NCI-H146 treated with DMSO at 0.1 percent for 48 hours (cell line): ENCODE data around the gene MTUS2.
"Not testable (repeated sequence)": the region's sequence is repeated elsewhere in the genome, so short reads cannot be mapped to it uniquely, and the experiment has no call there.

Experiments
- DNase-seq: peaks from one replicate; lab custom pipeline; 2025; ENCODE audit not compliant: unreplicated experiment; lab: John Stamatoyannopoulos, UW

Gene MTUS2

GRCh38 chr13:29156136-29156535, 336.0 kb downstream of the MTUS2 start:
- no peak for DNase-seq

GRCh38 chr13:29159871-29160270, 339.7 kb downstream of the MTUS2 start:
- no peak for DNase-seq

DNA sequence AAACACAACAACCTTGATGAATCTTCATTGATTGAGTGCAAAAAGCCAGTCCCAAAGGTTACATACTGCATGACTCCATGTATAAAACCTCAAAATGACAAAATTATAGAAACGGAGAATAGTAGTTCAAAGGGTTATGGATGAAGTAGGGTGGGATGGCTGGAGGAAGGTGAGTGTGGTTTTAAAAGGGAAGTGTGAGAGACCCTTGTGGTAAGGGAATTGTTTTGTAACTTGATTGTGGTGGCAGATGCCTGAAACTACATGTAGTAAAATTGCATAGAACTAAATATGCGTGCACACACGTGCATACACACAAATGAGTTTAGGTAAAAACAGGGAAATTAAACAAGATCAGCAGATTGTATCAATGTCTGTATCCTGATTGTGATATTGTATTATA, 340.7 kb downstream of the MTUS2 start:
- DNase-seq, result no peak

- no peak for DNase-seq
Measured at GRCh38 chr13:29161676-29162075, 341.5 kb downstream of the MTUS2 start.

- DNase-seq, result no peak
Measured at GRCh38 chr13:29162638-29163235, 342.6 kb downstream of the MTUS2 start.

- no peak for DNase-seq
Measured at GRCh38 chr13:29164116-29164515, 344.0 kb downstream of the MTUS2 start.

GRCh38 chr13:29165216-29165615, 345.1 kb downstream of the MTUS2 start:
- no peak for DNase-seq

- DNase-seq, result no peak
Measured at GRCh38 chr13:29165840-29166239, 345.7 kb downstream of the MTUS2 start.

GRCh38 chr13:29170436-29171082, 350.4 kb downstream of the MTUS2 start:
- DNase-seq, result no peak

DNA sequence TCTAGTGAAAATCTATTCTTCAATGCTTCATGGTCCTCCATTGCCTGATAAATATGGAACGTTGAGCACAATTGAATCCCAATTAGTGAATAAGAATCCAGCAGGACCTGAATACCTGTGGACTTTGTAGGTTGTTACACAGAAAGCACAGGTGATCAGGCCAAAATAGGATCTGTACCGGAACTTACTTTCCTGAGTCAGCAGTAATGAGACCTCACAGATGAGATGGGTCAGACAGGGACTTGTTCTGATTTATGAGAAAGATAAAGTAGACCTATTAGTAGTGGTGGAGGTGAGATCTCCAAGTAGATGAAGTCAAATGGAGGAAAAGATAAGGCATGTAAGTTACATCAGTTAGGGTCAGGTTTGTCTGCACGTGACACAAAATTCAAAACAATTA, 351.1 kb downstream of the MTUS2 start:
- DNase-seq, result no peak

DNA sequence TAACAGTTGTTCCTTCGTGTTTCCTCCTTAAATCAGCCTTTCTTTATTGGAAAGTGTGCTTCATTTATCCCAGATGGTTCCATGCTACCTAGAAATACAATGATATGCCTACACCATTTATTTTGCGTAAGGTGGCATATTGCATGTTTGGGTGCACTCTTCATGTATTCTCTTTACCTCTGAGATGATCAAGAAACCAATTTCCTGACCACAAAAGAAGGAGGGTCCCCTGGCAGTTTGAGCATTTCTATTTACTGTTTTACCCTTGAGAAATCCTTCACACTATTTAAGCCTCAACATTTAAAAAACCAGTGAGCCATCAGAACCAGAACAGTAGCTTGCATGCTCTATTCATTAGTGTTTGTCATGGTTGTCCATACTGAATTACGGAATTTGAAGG, 354.0 kb downstream of the MTUS2 start:
- DNase-seq, result no peak

DNA sequence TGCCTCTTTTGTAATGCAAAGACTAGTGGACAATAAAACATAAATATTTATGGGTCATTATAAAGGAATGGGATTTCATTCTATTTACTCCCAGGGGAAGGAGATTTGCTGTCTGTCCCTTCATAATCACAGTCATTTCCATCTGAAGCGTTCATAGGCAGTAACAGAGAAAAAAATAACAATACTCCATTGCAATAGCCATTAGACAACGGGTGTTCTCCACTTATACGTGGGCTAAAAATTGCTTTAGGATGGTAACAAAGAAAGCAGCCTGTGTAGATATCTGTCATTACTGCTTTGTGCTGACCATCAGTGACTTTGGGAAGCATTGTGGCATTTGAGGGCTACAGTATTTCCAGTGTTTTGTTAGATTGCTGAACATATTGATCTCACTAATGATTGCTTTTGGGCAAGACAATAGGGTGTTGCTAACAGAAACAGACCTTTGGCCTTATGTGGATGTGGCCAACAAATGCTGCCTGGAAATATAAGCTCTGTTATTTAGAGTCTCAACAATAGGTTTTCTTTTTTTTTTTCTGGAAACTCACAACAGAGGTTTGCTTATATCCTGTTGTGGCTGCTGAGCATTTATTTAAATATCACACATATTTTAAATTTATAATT, 355.2 kb downstream of the MTUS2 start:
- no peak for DNase-seq

- no peak for DNase-seq
Measured at GRCh38 chr13:29180055-29180454, 359.9 kb downstream of the MTUS2 start.

DNA sequence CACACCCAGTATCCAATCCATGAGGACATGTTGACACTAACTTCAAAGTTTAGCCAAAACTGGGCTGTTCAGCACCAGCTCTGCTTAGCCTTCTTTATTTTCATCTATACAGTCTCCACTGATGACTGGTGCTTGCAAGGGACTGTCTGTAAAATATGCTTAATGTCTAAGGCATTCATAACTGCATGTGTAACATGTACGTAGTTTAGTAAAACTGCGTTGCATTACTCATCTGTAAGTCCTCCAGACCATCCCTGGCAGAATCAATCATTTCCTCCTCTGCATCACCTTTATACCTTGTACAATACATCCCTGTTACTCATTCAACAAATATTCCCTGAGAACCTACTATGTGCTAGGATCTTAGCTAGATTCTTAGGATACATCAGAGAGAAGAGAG, 362.1 kb downstream of the MTUS2 start:
- no peak for DNase-seq

DNA sequence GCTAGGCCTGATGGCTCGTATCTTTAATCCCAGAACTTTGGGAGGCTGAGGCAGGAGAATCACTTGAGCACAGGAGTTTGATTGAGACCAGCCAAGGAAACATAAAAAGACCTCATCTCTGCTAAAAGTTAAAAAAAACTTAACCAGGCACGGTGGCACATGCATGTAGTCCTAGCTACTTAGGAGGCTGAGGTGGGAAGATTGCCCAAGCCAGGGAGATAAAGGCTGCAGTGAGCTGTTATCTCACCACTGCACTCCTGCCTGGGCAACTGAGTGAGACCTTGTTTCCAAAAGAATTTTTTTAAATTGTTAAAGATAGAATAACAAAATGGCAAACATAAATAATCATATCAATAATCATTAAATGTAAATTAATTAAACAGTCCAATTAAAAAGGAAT, 365.8 kb downstream of the MTUS2 start:
- DNase-seq, result no peak

GRCh38 chr13:29187584-29187983, 367.4 kb downstream of the MTUS2 start:
- DNase-seq, result no peak

DNA sequence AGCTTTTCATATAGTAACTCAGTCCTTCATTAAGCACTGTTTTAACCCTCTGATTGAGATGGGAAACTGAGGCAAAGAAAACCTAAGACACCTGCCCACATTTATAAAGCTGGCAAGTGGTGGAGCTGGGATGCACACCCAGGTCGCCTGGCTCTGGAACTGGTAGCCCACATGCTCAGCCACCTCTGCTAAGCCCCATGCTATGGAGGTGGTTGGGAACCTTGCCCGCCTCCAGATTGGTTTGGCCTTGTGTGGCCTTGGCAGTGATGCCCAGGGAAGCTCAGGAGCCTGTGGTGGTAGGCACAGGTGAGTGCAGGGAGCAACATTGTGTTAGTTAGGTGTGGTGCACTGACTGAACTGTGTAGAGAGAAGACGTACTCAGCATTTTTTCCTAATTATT, 370.2 kb downstream of the MTUS2 start:
- no peak for DNase-seq

DNA sequence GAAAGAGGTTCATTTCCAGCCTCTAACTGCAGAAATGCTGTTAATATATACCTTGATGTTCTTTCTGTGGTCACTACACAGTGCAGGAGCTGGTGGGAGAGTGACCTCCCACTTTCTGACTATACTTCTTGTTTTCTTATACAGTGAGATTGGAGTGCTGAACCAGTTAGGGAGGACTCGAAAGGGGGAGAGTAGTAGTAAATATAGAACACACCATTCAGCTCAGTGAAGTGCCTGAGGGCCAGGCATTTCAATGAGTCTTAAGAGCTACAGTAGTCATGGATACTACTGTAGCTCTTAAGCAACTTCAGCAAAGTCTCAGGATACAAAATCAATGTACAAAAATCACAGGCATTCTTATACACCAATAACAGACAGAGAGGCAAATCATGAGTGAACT, 372.9 kb downstream of the MTUS2 start:
- DNase-seq, result no peak

DNA sequence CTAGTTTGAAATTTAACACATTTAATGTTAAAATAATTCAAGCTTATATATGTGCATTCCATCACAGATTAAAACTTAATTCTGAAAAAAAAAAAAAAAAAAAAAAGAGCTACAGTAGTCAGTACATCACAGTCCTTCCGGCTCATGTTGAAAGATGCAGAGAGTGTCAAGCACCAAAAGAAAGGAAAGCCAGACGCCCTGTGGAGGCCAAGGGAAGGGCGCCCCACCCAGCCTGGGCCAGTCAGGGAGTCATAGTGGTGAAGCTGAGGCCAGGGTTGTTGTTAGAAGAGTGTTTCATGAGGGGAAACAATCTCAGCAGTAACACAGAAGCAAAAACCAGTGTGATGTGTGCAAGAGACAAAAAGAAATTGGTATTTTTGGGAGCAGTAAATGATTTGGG, 375.3 kb downstream of the MTUS2 start:
- no peak for DNase-seq

- no peak for DNase-seq
Measured at GRCh38 chr13:29196409-29197074, 376.4 kb downstream of the MTUS2 start.

DNA sequence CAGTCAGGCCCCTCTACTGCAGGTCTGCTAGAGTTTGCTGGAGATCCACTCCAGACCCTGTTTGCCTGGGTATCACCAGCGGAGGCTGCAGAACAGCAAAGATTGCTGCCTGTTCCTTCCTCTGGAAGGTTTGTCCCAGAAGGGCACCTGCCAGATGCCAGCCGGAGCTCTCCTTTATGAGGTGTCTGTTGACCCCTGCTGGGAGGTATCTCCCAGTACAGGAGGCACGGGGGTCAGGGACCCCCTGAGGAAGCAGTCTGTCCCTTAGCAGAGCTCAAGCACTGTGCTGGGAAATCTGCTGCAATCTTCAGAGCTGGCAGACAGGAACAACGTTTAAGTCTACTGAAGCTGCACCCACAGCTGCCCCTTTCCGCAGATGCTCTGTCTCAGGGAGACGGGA, 382.6 kb downstream of the MTUS2 start:
- DNase-seq, result not testable (repeated sequence)

GRCh38 chr13:29204651-29205050, 384.5 kb downstream of the MTUS2 start:
- DNase-seq, result no peak
